Measurements from ENCODE around the gene AGRN. TPM values are rescaled to one million over a fixed set of nuclear protein-coding genes. Genes with fewer than 3 reads are reported as not detected.

Gene AGRN
- total RNA-seq, 1 donor from 2014 or later, result 335 TPM

GRCh38 chr1:1090424-1091343 is 70.8 kb downstream of the AGRN start:
- H3K27me3 Mint-ChIP-seq, result no peaks in the 10 kb centered on the region
- H3K4me1 Mint-ChIP-seq (ENCODE audit: low read depth), result no peaks in the 10 kb centered on the region
- TF ChIP-seq, protein P1, sequence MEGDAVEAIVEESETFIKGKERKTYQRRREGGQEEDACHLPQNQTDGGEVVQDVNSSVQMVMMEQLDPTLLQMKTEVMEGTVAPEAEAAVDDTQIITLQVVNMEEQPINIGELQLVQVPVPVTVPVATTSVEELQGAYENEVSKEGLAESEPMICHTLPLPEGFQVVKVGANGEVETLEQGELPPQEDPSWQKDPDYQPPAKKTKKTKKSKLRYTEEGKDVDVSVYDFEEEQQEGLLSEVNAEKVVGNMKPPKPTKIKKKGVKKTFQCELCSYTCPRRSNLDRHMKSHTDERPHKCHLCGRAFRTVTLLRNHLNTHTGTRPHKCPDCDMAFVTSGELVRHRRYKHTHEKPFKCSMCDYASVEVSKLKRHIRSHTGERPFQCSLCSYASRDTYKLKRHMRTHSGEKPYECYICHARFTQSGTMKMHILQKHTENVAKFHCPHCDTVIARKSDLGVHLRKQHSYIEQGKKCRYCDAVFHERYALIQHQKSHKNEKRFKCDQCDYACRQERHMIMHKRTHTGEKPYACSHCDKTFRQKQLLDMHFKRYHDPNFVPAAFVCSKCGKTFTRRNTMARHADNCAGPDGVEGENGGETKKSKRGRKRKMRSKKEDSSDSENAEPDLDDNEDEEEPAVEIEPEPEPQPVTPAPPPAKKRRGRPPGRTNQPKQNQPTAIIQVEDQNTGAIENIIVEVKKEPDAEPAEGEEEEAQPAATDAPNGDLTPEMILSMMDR (IDR thresholded peaks at IDR 0.05; ENCODE audit: unreplicated experiment), result no peak
- no peak for DNase-seq (ENCODE audit: low spot score, unreplicated experiment)
- H3K4me3 Mint-ChIP-seq (ENCODE audit: low read depth), result no peak overlapping the region
- peaks cover 4% of the 10 kb centered on the region for H3K36me3 Mint-ChIP-seq (ENCODE audit: insufficient read depth)
- no peaks in the 10 kb centered on the region for H3K9me3 Mint-ChIP-seq (ENCODE audit: low read depth)
- H3K27ac Mint-ChIP-seq, result no peak overlapping the region

- DNase-seq (ENCODE audit: low spot score, unreplicated experiment), result no peak
- H3K4me1 Mint-ChIP-seq (ENCODE audit: low read depth), result no peaks in the 10 kb centered on the region
- no peaks in the 10 kb centered on the region for H3K27me3 Mint-ChIP-seq
- TF ChIP-seq, protein P1 (IDR thresholded peaks at IDR 0.05; ENCODE audit: unreplicated experiment), result no peak
- no peak overlapping the region for H3K4me3 Mint-ChIP-seq (ENCODE audit: low read depth)
- H3K27ac Mint-ChIP-seq, result no peak overlapping the region
- H3K9me3 Mint-ChIP-seq (ENCODE audit: low read depth), result no peaks in the 10 kb centered on the region
- peaks cover 4% of the 10 kb centered on the region for H3K36me3 Mint-ChIP-seq (ENCODE audit: insufficient read depth)
Observed at GRCh38 chr1:1091344-1092148, 71.6 kb downstream of the AGRN start.

GRCh38 chr1:1092149-1092855 is 72.4 kb downstream of the AGRN start:
- Mint-ChIP-seq H3K4me1 (ENCODE audit: low read depth) (no peaks in the 10 kb centered on the region), H3K27me3 (no peaks in the 10 kb centered on the region), H3K4me3 (ENCODE audit: low read depth) (no peak overlapping the region), H3K27ac (no peak overlapping the region), H3K36me3 (ENCODE audit: insufficient read depth) (peaks cover 4% of the 10 kb centered on the region), H3K9me3 (ENCODE audit: low read depth) (no peaks in the 10 kb centered on the region)
- no peak for DNase-seq (ENCODE audit: low spot score, unreplicated experiment)
- TF ChIP-seq, protein P1 (IDR thresholded peaks at IDR 0.05; ENCODE audit: unreplicated experiment), result no peak

GRCh38 chr1:1092894-1093609 is 73.1 kb downstream of the AGRN start:
- no peak overlapping the region for H3K27ac Mint-ChIP-seq
- H3K27me3 Mint-ChIP-seq, result no peaks in the 10 kb centered on the region
- TF ChIP-seq, protein P1 (IDR thresholded peaks at IDR 0.05; ENCODE audit: unreplicated experiment), result no peak
- H3K4me1 Mint-ChIP-seq (ENCODE audit: low read depth), result no peaks in the 10 kb centered on the region
- DNase-seq (ENCODE audit: low spot score, unreplicated experiment), result no peak
- no peak overlapping the region for H3K4me3 Mint-ChIP-seq (ENCODE audit: low read depth)
- peaks cover 4% of the 10 kb centered on the region for H3K36me3 Mint-ChIP-seq (ENCODE audit: insufficient read depth)
- H3K9me3 Mint-ChIP-seq (ENCODE audit: low read depth), result no peaks in the 10 kb centered on the region
